Epithelial cell of umbilical artery (primary cell): ENCODE results near the gene TMEM120A. TPM values are rescaled to one million over a fixed set of nuclear protein-coding genes. Genes with fewer than 3 reads are reported as not detected.

Experiments
- total RNA-seq: library from RNA; depleted of rRNA; stranded (reverse); fragments of >200 nt; gene quantifications from 2 replicates; pipeline ENCODE4 v1.2.3, GENCODE V29; 2014

TMEM120A gene
- total RNA-seq: 27.2 and 31.8 TPM in 2 replicates

DNA sequence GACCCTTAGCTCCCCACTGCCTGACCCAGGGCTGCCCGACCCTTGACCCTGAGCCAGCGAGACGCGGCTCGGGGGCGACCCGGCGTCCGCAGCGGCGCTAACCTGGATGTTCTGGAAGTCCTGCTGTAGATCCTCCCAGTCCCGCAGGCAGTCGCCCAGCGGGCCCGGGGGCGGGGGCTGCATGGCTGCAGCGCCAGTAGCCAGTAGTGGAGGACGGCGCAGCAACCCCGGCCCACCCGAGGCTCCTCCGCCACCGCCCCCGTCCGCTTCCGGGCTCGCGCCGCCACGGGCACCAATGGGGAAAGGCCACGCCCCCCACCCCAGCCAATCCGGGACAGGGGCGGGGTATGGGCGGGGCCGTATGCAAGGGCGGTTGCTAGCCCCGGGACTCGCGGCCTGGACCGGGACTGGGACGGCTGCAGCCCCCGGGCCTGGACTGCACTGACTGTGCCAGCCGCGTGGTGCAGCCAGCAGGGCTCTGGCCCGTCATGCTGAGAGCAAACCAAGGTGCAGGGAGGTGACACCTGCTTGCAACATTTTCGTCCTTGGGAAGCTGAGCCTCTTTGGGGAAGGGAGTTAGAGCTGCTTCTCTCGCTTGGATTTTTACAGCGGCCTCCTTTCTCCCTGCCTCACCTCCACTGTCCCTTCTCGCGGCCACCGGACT lies at the start of gene TMEM120A:
Gene TMEM120A (minus strand): TSS at position 208 of the 664 bp plus-strand sequence. CDS start 25 bp downstream, at position 183.

Other genes starting within 250 kb of the TMEM120A start
- not detected in 2 replicates for gene CCL26, start 222.4 kb downstream of the TMEM120A start, total RNA-seq
- gene CCL24, start 180.8 kb downstream of the TMEM120A start, total RNA-seq: not detected in 2 replicates
- gene RHBDD2, start 115.6 kb downstream of the TMEM120A start, total RNA-seq: 8.8 and 11.0 TPM in 2 replicates
- 51.3 and 65.5 TPM in 2 replicates for gene POR, start 79.4 kb downstream of the TMEM120A start, total RNA-seq
- gene STYXL1, start 53.4 kb upstream of the TMEM120A start, total RNA-seq: 30.5 and 68.1 TPM in 2 replicates
- gene MDH2, start 53.5 kb upstream of the TMEM120A start, total RNA-seq: 26.7 and 47.1 TPM in 2 replicates
- gene SRRM3, start 207.3 kb upstream of the TMEM120A start, total RNA-seq: 0.91 and 1.3 TPM in 2 replicates